Measurements from ENCODE around the gene TIMM29. TPM values are rescaled to one million over a fixed set of nuclear protein-coding genes. Genes with fewer than 3 reads are reported as not detected.

TIMM29 gene
- total and polyA plus RNA-seq, 8 donors = 7.8 to 11.6 (median 10.1) TPM

DNA sequence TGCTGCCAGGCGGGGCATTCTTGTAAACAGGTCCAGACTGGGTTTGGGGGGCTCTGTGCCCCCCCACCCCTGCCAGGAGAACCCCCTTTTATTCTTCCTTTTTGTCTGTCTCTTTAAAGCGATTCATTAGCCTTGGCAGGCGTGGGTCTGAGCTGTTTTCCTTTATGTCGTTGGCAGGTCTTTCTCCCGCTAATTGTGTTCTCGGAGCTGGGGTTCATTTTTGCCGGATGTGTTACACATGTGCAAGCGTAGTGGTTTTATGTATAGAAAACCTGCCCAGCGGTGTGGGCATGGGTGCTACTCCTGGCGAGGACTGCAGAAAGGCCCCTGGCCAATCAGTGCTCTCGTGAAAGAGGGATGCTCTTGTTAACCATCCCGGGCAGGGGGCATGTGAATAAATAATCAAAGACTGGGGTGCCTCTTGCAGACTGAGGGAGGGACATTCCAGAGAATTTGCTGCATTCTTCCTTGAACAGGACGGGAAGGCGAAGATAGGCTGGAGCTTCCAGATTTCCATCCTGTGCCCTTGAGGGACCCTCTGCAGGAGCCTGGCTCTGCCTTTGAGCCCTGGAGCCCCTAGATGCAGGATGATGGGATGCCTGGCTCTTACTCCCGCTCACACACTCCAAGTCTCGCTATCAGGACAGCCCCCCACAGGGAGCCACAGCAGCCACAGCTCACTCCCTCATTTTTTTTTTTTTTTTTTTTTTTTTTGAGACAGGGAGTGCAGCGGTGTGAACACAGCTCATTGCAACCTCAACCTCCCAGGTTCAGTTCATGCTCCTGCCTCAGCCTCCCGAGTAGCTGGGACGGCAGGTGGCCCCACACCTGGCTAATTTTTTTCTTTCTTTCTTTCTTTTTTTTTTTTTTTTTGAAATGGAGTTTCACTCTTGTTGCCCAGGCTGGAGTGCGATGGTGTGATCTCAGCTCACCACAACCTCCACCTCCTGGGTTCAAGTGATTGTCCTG is 43.1 kb upstream of the TIMM29 start:
- no peaks in the 10 kb centered on the region for H3K4me1 ChIP-seq
- FAIRE-seq (no peak), DNase-seq (no peak)

DNA sequence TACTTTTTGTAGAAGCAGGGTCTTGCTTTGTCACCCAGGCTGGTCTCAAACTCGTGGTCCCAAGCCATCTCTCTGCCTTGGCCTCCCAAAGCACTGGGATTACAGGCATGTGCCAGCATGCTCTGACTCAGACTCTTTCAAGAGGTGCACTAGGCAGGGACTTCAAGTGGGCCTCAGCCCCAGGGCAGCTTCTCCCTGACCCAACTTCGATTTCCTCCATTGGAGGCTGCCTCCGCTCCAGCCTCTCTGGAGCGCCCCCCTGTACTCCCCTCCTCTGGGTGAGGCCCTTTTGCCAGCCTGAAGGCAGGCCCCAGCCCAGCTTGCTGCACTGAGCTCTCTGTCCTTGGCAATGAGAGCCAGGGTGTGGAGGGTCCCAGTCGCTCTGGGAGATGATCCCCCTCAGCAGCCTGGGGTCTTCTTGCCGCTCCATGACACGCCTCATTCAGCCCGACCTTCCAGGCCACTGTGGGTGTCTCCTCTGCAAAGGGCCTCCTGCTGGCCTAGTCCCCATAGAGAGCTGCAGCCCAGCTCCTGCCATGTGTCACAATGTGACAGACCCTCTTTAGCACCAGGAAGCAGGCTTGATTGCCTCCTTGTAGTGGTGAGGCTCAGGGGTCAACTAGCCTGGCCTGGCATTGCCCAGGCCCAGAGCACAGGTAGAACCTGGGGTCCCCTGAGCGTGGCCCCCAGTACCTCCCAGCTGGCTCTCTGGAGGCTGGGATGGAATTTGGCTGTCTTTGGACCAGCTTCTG is 40.8 kb upstream of the TIMM29 start:
- no peak for DNase-seq
- 89 to 90% methylated on average over 9 of the region's 9 CpGs for WGBS, 2 donors
- Histone ChIP-seq H3K9me3 (no peaks in the 10 kb centered on the region), H3K27me3 (no peaks in the 10 kb centered on the region), H3K4me3 (no peak overlapping the region), H3K4me1 (peaks cover 0 to 7% (median 0%) of the 10 kb centered on the region in 3 donors), H3K36me3 (no peaks in the 10 kb centered on the region), H3K27ac (no peak overlapping the region)
- no peak for FAIRE-seq
- TF ChIP-seq, protein P1, sequence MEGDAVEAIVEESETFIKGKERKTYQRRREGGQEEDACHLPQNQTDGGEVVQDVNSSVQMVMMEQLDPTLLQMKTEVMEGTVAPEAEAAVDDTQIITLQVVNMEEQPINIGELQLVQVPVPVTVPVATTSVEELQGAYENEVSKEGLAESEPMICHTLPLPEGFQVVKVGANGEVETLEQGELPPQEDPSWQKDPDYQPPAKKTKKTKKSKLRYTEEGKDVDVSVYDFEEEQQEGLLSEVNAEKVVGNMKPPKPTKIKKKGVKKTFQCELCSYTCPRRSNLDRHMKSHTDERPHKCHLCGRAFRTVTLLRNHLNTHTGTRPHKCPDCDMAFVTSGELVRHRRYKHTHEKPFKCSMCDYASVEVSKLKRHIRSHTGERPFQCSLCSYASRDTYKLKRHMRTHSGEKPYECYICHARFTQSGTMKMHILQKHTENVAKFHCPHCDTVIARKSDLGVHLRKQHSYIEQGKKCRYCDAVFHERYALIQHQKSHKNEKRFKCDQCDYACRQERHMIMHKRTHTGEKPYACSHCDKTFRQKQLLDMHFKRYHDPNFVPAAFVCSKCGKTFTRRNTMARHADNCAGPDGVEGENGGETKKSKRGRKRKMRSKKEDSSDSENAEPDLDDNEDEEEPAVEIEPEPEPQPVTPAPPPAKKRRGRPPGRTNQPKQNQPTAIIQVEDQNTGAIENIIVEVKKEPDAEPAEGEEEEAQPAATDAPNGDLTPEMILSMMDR (IDR thresholded peaks at IDR 0.05) = no peak
- no peak for ATAC-seq
- intact Hi-C loops (cut with DNase I) = no loop called here

More for the DNA sequence above, 43.1 kb upstream of the TIMM29 start:
- no peak for ATAC-seq
- Histone ChIP-seq H3K9me3 (no peaks in the 10 kb centered on the region), H3K4me3 (no peak overlapping the region), H3K27ac (no peak overlapping the region), H3K27me3 (no peaks in the 10 kb centered on the region), H3K36me3 (no peaks in the 10 kb centered on the region)
- 86 to 87% methylated on average over 20 of the region's 20 CpGs for WGBS, 2 donors
- TF ChIP-seq, protein P1 (IDR thresholded peaks at IDR 0.05) = no peak
- intact Hi-C loops (cut with DNase I) = no loop called here

DNA sequence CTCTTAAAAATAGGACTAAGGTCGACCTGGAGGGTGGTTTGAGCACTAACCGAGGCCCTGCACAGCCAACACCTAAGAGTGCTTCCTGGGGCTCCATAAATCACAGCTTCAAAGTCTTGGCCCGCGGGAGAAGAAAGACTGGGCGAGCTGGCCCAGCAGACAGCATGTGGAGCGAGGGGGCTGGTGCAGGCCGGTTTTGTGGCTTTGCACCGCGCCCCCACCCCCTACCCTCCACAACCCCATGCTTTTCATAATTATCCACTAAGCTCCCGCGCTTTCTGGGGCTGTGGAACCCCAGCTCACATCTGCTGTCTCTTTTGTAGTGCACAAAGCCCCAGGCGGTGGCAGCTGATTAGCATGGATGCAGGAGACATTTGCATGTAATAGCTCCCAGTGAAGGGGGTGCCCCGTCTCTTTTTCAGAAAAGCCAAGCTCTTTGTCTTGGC is 40.2 kb upstream of the TIMM29 start:
- ATAC-seq = no peak
- Histone ChIP-seq H3K27ac (no peak overlapping the region), H3K36me3 (no peaks in the 10 kb centered on the region), H3K9me3 (no peaks in the 10 kb centered on the region), H3K4me1 (peaks cover 0 to 7% (median 0%) of the 10 kb centered on the region in 3 donors), H3K27me3 (no peaks in the 10 kb centered on the region), H3K4me3 (no peak overlapping the region)
- FAIRE-seq = no peak
- intact Hi-C loops (cut with DNase I) = no loop called here
- DNase-seq = no peak
- TF ChIP-seq, protein P1 (IDR thresholded peaks at IDR 0.05) = no peak
- WGBS, 2 donors = 67 to 79% methylated on average over 13 of the region's 13 CpGs

DNA sequence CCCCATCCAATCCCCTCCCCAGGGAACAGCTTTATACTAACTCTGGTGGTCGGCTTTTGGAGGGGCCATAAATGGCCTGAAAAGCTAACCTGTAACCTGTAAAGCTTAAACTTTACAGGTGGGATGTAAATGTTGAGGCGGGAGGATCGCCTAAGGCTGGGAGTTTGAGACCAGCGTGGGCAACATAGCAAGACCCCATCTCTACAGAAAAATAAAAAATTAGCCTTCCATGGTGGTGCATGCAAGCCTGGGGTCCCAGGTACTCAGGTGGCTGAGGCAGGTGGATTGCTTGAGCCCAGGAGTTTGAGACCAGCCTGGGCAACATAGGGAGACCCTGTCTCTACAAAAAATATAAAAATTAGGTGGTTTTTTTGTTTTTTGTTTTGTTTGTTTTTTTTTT is 38.7 kb upstream of the TIMM29 start:
- no peak overlapping the region for H3K4me3 ChIP-seq
- intact Hi-C loops (cut with DNase I) = no loop called here
- H3K4me1 ChIP-seq = peaks cover 0 to 7% (median 0%) of the 10 kb centered on the region in 3 donors
- no peaks in the 10 kb centered on the region for H3K36me3 ChIP-seq
- TF ChIP-seq, protein P1 (IDR thresholded peaks at IDR 0.05) = no peak
- FAIRE-seq = no peak
- H3K9me3 ChIP-seq = no peaks in the 10 kb centered on the region
- no peak for DNase-seq
- H3K27ac ChIP-seq = no peak overlapping the region
- H3K27me3 ChIP-seq = no peaks in the 10 kb centered on the region
- 92 to 93% methylated on average over 4 of the region's 4 CpGs for WGBS, 2 donors
- no peak for ATAC-seq

Data from pancreas (tissue), 10 donors.